HG03095 (cell line): ENCODE data around the gene TRIP12.
"Not testable (repeated sequence)": the region's sequence is repeated elsewhere in the genome, so short reads cannot be mapped to it uniquely, and the experiment has no call there.

Source experiments
- ATAC-seq: cut with Tn5 transposase; IDR thresholded peaks from one replicate; pipeline ENCODE4 v1.9.1; 2021; ENCODE audit warnings: moderate library complexity; ENCODE audit not compliant: unreplicated experiment

TRIP12 gene

GRCh38 chr2:229835596-229836283 is 86.1 kb downstream of the TRIP12 start:
- no peak for ATAC-seq

- ATAC-seq, result not testable (repeated sequence)
These were observed 87.4 kb downstream of the TRIP12 start for GRCh38 chr2:229834368-229834767.

GRCh38 chr2:229832510-229832898 is 89.3 kb downstream of the TRIP12 start:
- peak; percentile 55 for ATAC-seq

GRCh38 chr2:229831805-229832509 is 89.9 kb downstream of the TRIP12 start:
- ATAC-seq, result no peak

- no peak for ATAC-seq
These were observed 96.3 kb downstream of the TRIP12 start for GRCh38 chr2:229825476-229825875.

- ATAC-seq, result no peak
These were observed 100.5 kb downstream of the TRIP12 start for GRCh38 chr2:229821316-229821715.

GRCh38 chr2:229818230-229818629 is 103.6 kb downstream of the TRIP12 start:
- no peak for ATAC-seq

- no peak for ATAC-seq
These were observed 106.0 kb downstream of the TRIP12 start for GRCh38 chr2:229815858-229816257.

- no peak for ATAC-seq
These were observed 106.5 kb downstream of the TRIP12 start for GRCh38 chr2:229815342-229815741.

GRCh38 chr2:229810786-229811185 is 111.0 kb downstream of the TRIP12 start:
- ATAC-seq, result no peak

- no peak for ATAC-seq
These were observed 116.2 kb downstream of the TRIP12 start for GRCh38 chr2:229805559-229805958.

GRCh38 chr2:229802785-229803184 is 119.0 kb downstream of the TRIP12 start:
- ATAC-seq, result no peak

GRCh38 chr2:229800997-229801754 is 120.6 kb downstream of the TRIP12 start:
- no peak for ATAC-seq

- ATAC-seq, result no peak
These were observed 123.2 kb downstream of the TRIP12 start for GRCh38 chr2:229798446-229799155.

GRCh38 chr2:229795058-229795457 is 126.8 kb downstream of the TRIP12 start:
- no peak for ATAC-seq

GRCh38 chr2:229794636-229795035 is 127.2 kb downstream of the TRIP12 start:
- ATAC-seq, result no peak

GRCh38 chr2:229786289-229786688 is 135.5 kb downstream of the TRIP12 start:
- ATAC-seq, result not testable (repeated sequence)

GRCh38 chr2:229784791-229785190 is 137.0 kb downstream of the TRIP12 start:
- no peak for ATAC-seq

GRCh38 chr2:229783108-229783721 is 138.6 kb downstream of the TRIP12 start:
- no peak for ATAC-seq

- peak; percentile 56 for ATAC-seq
These were observed 140.7 kb downstream of the TRIP12 start for GRCh38 chr2:229780856-229781773.
